Testis (tissue), 3 donors: ENCODE data around the gene ATP2B3. TPM values are rescaled to one million over a fixed set of nuclear protein-coding genes. Genes with fewer than 3 reads are reported as not detected.
A peak's percentile ranks its signal among the peaks of the same experiment; 100 is the strongest.

ENCODE experiments used
- DNase-seq: peaks from one replicate; pipeline ENCODE4 v3.0.0-alpha.2; 2019
- H3K27ac ChIP-seq, 2 donors: fragments of 200-600 bp; sonication (generic); one replicate each; pipeline ENCODE4 v1.5.1; 2019
- H3K27me3 ChIP-seq: fragments of 200-600 bp; sonication (generic); one replicate; pipeline ENCODE4 v1.5.1; 2019
- H3K36me3 ChIP-seq: fragments of 200-600 bp; sonication (generic); one replicate; pipeline ENCODE4 v1.5.1; 2017; ENCODE audit warnings: low read depth; ENCODE audit errors: missing control alignments
- H3K4me1 ChIP-seq: fragments of 200-600 bp; sonication (generic); one replicate; pipeline ENCODE4 v1.5.1; 2019
- H3K4me3 ChIP-seq, 2 donors: fragments of 200-600 bp; sonication (generic); one replicate each; pipeline ENCODE4 v1.5.1; 2017 to 2019
- H3K9me3 ChIP-seq: fragments of 200-600 bp; sonication (generic); one replicate; pipeline ENCODE4 v1.5.1; 2017
- POLR2A ChIP-seq: fragments of 450-650 bp; IDR thresholded peaks from one replicate; pipeline ENCODE4 v1.6.1; 2017; ENCODE audit warnings: antibody characterized with exemption, mild to moderate bottlenecking, moderate library complexity
- WGBS, 2 donors: methylation state at CpG; one replicate each; pipeline ENCODE4 v1.1.5; 2018; 5-methylcytosine and 5-hydroxymethylcytosine counted together
- intact Hi-C: fragments of 100-400 bp; cut with DNase I; formaldehyde crosslinking; loops from one replicate; pipeline ENCODE4 v1.15.1; 2023; ENCODE audit warnings: low total_unique reads
- polyA plus RNA-seq: library from polyadenylated mRNA; stranded (reverse); fragments of 350-450 nt; fragmentation: Illumina TruSeq; extraction: RNeasy Lipid Tissue Mini Kit (QIAGEN cat#74804); gene quantifications from one replicate; pipeline ENCODE4 v1.2.3, GENCODE V29; 2014; ENCODE audit warnings: low read depth, low replicate concordance; ENCODE audit not compliant: insufficient read depth
- total RNA-seq, 2 donors: library from RNA; depleted of rRNA; stranded (reverse); fragments of >200 nt; gene quantifications; one replicate each; pipeline ENCODE4 v1.2.3, GENCODE V29; 2016
- TF ChIP-seq, protein P1 (sequence below), 3 experiments: fragments of 450-650 bp in 2 of 3; fragments of 200-600 bp in 1 of 3; sonication (generic) in 1 of 3; IDR thresholded peaks; one replicate each; pipeline ENCODE4 v1.5.1; 2016 to 2019; ENCODE audit warnings: antibody characterized with exemption in 3 of 3, mild to moderate bottlenecking in 2 of 3, moderate library complexity in 1 of 3

The ATP2B3 gene
- total and polyA plus RNA-seq, 3 donors from 2014 or later, result 0.16 to 1.2 (median 0.73) TPM

- WGBS, 2 donors, result 6 to 18% methylated on average over 5 to 39 of the region's 70 CpGs
- Histone ChIP-seq H3K27ac (no peak overlapping the region), H3K4me1 (no peaks in the 10 kb centered on the region), H3K9me3 (no peaks in the 10 kb centered on the region), H3K4me3 (no peak overlapping the region), H3K27me3 (no peaks in the 10 kb centered on the region), H3K36me3 (no peaks in the 10 kb centered on the region)
- intact Hi-C loops, result no loop called here
- no peak for DNase-seq
- TF ChIP-seq, protein P1, sequence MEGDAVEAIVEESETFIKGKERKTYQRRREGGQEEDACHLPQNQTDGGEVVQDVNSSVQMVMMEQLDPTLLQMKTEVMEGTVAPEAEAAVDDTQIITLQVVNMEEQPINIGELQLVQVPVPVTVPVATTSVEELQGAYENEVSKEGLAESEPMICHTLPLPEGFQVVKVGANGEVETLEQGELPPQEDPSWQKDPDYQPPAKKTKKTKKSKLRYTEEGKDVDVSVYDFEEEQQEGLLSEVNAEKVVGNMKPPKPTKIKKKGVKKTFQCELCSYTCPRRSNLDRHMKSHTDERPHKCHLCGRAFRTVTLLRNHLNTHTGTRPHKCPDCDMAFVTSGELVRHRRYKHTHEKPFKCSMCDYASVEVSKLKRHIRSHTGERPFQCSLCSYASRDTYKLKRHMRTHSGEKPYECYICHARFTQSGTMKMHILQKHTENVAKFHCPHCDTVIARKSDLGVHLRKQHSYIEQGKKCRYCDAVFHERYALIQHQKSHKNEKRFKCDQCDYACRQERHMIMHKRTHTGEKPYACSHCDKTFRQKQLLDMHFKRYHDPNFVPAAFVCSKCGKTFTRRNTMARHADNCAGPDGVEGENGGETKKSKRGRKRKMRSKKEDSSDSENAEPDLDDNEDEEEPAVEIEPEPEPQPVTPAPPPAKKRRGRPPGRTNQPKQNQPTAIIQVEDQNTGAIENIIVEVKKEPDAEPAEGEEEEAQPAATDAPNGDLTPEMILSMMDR (IDR thresholded peaks at IDR 0.05), result no peak
- TF ChIP-seq POLR2A, result no peak
These were observed 748 bp downstream of the ATP2B3 start for GRCh38 chrX:153517946-153518834.

- intact Hi-C loops, result no loop called here
- Histone ChIP-seq H3K27me3 (no peaks in the 10 kb centered on the region), H3K4me1 (no peaks in the 10 kb centered on the region), H3K27ac (no peak overlapping the region), H3K4me3 (no peak overlapping the region), H3K36me3 (no peaks in the 10 kb centered on the region), H3K9me3 (no peaks in the 10 kb centered on the region)
- DNase-seq, result no peak
- 81 to 100% methylated on average over 6 to 18 of the region's 21 CpGs for WGBS, 2 donors
- no peak for TF ChIP-seq POLR2A
- TF ChIP-seq, protein P1 (IDR thresholded peaks at IDR 0.05), result no peak
These were observed 2.3 kb downstream of the ATP2B3 start for GRCh38 chrX:153519569-153520286.

- no peak for TF ChIP-seq POLR2A
- TF ChIP-seq, protein P1 (IDR thresholded peaks at IDR 0.05), result no peak
These were observed 3.0 kb downstream of the ATP2B3 start for GRCh38 chrX:153520287-153520917.

DNA sequence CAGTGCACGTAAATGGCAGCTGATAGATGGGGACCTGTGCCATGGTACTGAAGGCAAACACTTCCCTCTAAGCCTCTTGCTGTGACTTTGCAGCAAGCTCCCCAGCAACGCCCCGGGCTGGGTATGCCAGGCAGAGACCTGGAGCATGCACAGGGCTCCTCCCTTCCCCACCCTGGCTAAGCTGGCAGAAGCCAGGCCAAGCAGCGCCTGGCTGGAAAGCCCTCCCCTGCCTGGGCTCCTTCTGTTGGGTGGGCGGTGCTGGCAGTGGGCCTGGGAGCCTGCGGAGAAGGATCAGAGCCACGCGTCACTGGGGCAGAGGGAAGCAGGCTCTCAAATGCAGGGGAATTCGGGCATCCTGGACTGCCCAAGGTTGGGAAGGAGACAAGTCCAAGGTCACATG lies 3.6 kb downstream of the ATP2B3 start:
- intact Hi-C loops, result no loop called here
- H3K27ac ChIP-seq, result no peak overlapping the region
- no peaks in the 10 kb centered on the region for H3K36me3 ChIP-seq
- H3K4me3 ChIP-seq, result no peak overlapping the region
- H3K4me1 ChIP-seq, result no peaks in the 10 kb centered on the region
- TF ChIP-seq, protein P1 (IDR thresholded peaks at IDR 0.05), result no peak
- TF ChIP-seq POLR2A, result no peak
- WGBS, 2 donors, result 11 to 52% methylated on average over 6 to 9 of the region's 9 CpGs
- H3K27me3 ChIP-seq, result no peaks in the 10 kb centered on the region
- peak; percentile 23 for DNase-seq
- no peaks in the 10 kb centered on the region for H3K9me3 ChIP-seq

More at GRCh38 chrX:153520287-153520917, 3.0 kb downstream of the ATP2B3 start:
- intact Hi-C loops, result no loop called here
- DNase-seq, result no peak
- no peak overlapping the region for H3K4me3 ChIP-seq
- 67% methylated on average over 7 of the region's 7 CpGs; no CpG with 5 or more reads in 1 of the 2 donors for WGBS, 2 donors
- no peaks in the 10 kb centered on the region for H3K36me3 ChIP-seq
- H3K27ac ChIP-seq, result no peak overlapping the region
- no peaks in the 10 kb centered on the region for H3K9me3 ChIP-seq
- no peaks in the 10 kb centered on the region for H3K27me3 ChIP-seq
- no peaks in the 10 kb centered on the region for H3K4me1 ChIP-seq
